GM18870 (cell line): ENCODE measurements around the gene KMO.

Experiments
- ATAC-seq: cut with Tn5 transposase; IDR thresholded peaks from one replicate; pipeline ENCODE4 v1.9.1; 2021; ENCODE audit warnings: moderate library complexity; ENCODE audit not compliant: unreplicated experiment

The KMO gene

DNA sequence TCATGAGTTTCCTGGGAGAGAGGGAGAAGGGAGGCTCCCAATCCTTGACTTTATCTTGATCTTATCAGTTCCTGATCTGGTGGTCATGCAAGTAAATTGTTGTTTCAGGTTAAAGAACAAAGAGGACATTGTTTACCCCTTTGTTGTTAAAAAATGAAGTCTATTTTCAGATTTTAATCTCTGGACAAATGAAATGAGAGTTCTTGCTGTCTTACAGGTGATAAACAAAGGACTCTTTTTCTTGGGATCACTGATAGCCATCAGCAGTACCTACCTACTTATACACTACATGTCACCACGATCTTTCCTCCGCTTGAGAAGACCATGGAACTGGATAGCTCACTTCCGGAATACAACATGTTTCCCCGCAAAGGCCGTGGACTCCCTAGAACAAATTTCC, 59.6 kb downstream of the KMO start:
- ATAC-seq: no peak

DNA sequence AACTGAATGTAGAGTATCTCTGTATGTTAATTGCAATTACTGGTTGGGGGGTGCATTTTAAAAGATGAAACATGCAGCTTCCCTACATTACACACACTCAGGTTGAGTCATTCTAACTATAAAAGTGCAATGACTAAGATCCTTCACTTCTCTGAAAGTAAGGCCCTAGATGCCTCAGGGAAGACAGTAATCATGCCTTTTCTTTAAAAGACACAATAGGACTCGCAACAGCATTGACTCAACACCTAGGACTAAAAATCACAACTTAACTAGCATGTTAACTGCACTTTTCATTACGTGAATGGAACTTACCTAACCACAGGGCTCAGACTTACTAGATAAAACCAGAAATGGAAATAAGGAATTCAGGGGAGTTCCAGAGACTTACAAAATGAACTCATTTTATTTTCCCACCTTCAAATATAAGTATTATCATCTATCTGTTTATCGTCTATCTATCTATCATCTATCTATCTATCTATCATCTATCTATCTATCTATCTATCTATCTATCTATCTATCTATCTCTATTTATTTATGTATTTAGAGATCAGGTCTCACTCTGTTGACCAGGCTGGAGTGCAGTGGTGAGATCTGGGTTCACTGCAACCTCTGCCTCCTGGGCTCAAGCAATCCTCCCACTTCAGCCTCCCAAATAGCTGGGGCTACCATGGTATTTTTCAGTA, 60.2 kb downstream of the KMO start:
- ATAC-seq: peak; percentile 87

- ATAC-seq: no peak
These were observed 61.0 kb downstream of the KMO start for GRCh38 chr1:241593186-241593585.

- ATAC-seq: no peak
These were observed 64.5 kb downstream of the KMO start for GRCh38 chr1:241596633-241597032.

DNA sequence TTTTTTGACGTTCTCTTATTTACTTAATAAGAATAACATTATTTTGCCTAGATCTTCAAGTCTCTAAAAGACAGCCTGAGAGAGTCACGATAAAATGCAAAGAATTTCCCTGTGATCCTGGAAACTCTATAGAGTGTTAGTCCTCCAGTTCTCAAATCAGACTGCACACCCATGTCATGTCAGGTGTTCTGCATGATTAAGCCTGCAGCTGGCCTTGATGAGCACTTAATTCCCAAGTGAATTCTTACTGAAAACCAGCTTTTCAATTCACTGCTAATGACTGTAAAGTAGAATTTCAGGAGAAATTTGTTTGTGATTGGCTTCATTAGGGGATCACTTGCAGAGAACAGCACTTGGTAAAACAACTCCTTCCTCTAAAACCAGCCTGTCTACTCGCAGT, 66.1 kb downstream of the KMO start:
- no peak for ATAC-seq

GRCh38 chr1:241600496-241600901, 68.3 kb downstream of the KMO start:
- peak; percentile 91 for ATAC-seq

DNA sequence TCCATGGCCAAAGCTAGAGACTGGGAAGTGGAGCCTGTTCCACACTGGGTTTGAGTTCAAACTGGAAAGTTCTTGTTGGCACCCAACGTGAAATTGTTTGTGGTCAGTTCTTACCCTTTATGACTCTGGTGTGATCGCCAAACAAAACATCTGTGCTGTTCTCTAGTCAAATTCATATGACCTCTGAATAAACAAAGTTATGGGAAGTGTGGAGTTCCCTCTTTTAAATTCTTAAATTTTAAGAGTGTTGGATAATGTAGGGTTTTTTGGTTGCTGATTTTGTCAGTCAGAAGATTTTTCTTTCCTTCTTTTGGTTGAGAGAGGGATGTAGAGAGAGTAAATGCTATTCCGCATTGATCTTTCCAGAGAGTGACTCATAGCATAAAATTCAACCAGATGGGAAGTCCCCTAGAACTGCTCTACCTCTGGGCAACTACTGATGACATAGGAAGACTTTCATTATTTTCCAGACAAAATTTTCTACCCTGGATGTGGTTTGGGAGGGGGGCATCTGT, 71.6 kb downstream of the KMO start:
- ATAC-seq: no peak

GRCh38 chr1:241605146-241605805, 73.1 kb downstream of the KMO start:
- no peak for ATAC-seq

- ATAC-seq: no peak
These were observed 74.4 kb downstream of the KMO start for GRCh38 chr1:241606544-241606943.

DNA sequence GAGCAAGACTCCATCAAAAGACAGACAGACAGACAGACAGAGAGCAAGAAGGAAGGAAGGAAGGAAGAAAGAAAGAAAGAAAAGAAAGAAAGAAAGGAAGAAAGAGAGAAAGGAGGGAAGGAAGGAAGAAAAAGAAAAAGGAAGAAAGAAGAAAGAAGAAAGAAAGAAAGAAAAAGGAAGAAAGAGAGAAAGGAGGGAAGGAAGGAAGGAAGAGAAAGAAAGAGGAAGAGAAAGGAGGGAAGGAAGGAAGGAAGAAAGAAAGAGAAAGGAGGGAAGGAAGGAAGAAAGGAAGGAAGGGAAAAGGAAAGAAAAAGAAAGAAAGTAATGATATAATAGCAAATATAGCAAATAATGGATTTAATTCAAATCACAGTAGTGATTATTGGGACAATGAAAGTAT, 75.3 kb downstream of the KMO start:
- ATAC-seq: no peak

- ATAC-seq: no peak
These were observed 76.3 kb downstream of the KMO start for GRCh38 chr1:241608379-241609033.

DNA sequence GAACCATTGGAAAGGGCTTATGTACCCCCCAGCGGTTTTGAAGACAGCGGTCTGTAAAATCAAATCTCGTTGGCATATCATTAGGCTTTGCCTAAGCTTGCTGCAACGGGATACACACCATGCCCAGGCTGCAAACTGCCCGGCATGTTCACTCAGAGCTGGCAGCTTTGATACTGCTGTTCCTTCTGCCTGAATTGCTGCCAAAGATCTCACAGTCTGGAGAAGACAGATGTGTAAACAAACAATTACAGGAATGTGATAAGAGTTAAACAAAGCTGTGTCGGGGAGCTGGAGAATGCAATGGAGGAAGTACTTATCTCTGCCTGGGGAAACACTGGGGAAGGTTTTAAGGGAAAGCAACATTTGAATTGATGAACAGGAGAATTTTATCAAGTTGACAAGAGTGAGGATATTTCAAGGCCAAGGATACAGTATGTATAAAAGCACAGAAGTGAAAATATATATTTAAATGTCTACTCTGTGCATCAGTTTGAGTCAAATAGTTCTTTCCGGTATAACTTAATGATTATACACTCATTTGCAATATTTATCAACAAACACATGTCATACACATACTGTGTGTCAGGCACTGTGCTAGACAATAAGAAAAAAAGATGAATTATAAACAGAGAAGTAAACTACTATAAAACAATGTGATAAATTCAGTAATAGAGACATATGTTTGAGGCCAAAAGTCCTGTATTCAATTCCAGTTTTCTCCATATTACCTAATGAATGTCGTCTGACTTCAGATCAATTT, 78.1 kb downstream of the KMO start:
- ATAC-seq: no peak

GRCh38 chr1:241611063-241611462, 78.9 kb downstream of the KMO start:
- ATAC-seq: peak; percentile 90

- no peak for ATAC-seq
These were observed 79.6 kb downstream of the KMO start for GRCh38 chr1:241611736-241612135.

DNA sequence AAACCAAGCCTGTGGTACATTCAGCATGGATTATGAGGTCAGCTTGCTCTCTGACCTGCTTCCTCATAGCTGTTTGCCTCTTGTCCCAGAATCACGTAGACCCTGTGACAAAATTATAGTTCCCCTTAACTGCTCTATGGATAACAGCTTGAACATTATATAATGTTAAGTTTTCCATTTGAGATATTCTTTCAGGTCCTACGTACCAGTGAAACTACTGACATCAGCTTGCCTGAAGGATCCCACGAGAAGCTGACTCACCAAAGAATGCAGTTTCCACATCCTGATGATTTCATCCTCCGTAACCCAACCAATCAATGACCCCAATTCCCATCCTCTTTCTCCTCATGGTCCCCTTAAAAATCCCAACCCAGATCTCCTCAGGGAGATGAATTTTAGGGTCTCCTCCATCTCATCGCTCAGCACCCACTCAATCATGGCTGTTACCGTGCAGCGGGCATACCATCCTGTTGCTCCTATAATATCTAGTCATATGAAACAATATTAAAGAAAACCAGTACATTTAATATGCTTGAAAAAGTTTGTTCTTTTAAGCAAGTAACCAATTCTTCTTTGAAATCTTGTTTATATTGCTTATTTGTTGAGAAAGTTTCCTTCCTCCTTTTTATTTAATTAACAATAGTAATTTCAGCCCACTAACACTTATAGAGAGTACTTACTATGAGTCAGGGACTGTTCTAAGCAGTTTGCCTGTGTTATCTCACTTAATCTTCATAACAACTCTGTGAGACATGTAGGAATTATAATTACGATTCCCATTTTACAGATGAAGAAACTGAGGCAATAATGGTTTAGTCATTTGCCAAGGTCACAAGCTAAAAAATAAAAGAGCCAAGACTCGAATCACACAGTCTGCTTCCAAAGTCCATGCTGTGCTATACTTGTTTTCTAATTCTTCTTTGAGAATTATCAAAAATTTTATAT, 80.6 kb downstream of the KMO start:
- no peak for ATAC-seq

DNA sequence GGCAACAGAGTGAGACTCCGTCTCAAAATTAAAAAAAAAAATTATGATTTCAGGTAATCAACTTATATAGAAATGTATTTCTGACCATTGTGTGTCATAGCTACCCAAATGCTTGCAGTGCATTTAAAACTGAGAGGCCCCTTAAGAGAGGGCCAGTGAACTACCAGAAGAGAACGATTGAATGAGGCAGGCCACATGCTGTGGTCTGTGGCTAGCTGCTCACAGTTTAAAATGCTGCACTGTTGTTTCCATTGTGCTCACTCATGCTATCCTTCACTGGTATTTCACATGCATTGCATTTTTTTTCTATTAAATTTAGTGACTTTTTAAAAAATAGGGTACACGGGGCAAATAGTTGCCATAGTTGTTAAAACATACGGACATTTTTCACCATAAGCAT, 82.0 kb downstream of the KMO start:
- no peak for ATAC-seq

GRCh38 chr1:241614572-241614971, 82.4 kb downstream of the KMO start:
- ATAC-seq: no peak

- ATAC-seq: no peak
These were observed 83.1 kb downstream of the KMO start for GRCh38 chr1:241615043-241615974.

DNA sequence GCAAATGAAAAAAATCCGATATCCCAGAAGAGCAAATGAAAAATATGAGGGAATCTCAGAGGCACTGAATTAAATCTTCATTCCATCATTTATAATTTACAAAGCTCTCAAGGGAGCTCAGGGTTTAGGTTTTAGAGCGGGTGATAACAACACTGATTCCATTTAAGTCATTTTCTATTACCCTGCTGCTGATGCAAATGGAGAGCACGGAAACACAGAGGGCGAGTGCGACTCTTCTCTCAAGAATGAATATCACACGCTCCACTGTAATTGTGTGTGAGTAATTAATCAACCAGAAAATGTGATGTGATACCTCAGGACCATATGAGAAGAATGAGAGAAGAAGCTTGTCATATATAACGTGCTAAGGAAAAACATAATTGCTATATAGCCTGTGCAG, 85.2 kb downstream of the KMO start:
- no peak for ATAC-seq
